ENCODE results near the gene POFUT2.

The POFUT2 gene

DNA sequence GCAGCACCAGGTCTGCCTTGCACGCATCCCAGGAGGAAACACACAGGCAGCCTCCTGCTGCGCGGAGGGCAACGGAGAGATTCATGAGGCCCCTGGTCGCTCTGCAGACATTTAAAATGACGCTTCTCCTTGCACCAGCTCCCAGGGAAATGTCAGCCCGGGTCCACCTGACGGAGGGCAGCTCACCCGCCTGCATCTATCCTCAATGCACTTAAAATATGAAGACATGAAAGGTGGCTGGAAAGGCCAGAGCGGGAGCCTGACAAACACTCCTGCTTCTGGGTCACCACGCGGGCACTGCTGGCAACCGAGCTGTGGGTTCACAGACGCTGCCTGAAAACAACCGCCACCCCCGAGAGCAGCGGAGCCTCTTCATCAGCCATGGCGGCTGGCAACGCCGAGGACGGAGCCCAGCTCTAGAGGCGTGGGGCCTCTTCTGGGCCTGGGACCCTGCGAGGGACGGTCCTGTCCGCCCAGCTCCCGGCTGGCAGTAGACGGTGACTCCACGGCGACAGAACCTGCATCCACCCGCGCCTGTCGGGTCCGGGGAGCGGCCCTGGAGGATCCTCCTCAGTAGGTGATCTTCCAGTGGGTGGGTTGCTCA, 22.7 kb downstream of the POFUT2 start:
- H3K4me3 ChIP-seq (ENCODE audit: low read depth, low read length), result no peak overlapping the region
- TF ChIP-seq, protein P1, sequence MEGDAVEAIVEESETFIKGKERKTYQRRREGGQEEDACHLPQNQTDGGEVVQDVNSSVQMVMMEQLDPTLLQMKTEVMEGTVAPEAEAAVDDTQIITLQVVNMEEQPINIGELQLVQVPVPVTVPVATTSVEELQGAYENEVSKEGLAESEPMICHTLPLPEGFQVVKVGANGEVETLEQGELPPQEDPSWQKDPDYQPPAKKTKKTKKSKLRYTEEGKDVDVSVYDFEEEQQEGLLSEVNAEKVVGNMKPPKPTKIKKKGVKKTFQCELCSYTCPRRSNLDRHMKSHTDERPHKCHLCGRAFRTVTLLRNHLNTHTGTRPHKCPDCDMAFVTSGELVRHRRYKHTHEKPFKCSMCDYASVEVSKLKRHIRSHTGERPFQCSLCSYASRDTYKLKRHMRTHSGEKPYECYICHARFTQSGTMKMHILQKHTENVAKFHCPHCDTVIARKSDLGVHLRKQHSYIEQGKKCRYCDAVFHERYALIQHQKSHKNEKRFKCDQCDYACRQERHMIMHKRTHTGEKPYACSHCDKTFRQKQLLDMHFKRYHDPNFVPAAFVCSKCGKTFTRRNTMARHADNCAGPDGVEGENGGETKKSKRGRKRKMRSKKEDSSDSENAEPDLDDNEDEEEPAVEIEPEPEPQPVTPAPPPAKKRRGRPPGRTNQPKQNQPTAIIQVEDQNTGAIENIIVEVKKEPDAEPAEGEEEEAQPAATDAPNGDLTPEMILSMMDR (IDR thresholded peaks at IDR 0.05; ENCODE audit: low read depth, low read length), result no peak

DNA sequence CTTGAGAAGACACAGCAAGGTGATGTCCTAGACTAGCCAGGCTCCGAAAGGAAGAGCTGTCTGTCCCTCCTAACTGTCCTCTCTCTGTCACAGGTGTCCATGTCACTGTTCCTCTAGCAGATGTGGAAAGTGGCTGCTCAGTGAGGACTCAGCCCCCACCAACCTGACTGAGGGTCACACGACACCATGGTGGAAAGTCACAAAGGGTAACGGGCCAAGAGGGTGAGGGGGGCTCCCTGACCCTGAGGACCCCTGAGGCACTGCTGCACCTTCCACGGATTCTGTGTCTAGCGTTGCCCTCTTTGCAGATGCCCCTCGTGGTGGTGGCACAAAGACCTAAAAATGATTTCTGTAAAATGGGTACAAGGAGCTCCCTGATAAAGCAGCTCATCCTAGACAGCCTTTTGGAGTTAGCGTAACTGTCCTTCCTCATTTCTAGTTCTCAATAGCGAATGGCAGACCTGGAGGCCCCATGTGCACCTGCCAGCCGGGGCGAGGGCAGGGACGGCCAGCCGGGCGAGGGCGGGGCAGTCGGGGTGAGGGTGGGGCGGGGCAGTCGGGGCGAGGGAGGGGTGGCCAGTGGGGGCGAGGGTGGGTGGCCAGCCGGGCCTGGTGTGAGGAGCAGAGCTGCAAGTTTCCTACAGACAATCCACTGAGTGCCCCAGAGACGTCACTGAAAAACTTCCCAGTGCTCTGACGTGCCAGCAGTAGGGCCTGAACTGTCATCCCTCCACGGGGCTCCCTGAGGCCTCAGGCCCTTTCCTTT, 23.4 kb downstream of the POFUT2 start:
- TF ChIP-seq, protein P1 (IDR thresholded peaks at IDR 0.05; ENCODE audit: low read depth, low read length), result no peak
- H3K4me3 ChIP-seq (ENCODE audit: low read depth, low read length), result no peak overlapping the region

DNA sequence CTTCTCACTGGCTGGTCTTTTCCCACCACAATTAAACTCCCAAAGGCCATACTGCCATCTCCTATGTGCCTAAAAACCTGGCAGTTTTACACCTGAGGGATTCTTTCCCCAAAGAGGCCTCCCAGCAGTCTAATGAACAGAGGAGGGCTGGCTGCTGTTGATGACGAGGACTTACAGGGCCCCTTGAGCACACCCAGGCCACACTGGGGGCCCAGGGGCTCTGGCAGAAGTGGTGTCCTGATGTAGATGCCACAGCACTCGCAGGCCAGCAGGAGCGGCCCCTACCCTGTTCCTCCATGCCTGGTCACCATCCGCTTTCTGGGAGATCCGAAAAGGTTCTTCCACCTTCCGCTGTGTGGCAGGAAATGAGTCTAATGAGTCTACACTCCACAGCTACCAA, 24.2 kb downstream of the POFUT2 start:
- no peak overlapping the region for H3K4me3 ChIP-seq (ENCODE audit: low read depth, low read length)
- TF ChIP-seq, protein P1 (IDR thresholded peaks at IDR 0.05; ENCODE audit: low read depth, low read length), result no peak

DNA sequence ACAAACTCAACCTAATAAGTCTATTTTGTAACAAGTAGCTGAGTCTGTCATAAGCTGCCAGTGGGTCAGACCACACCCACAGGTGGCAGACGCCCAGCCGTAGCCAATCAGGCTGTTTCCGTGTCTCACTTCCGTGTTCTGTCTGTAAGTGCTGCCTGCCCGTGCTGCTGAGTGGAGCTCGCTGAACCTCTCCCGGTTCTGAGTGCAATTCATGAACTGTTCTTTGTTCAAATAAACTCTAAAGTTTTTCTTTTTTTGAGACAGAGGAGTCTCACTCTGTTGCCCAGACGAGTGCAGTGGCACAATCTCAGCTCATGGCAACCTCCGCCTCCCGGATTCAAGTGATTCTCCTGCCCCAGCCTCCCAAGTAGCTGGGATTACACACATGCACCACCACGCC, 25.1 kb downstream of the POFUT2 start:
- H3K4me3 ChIP-seq (ENCODE audit: low read depth, low read length), result no peak overlapping the region

GRCh38 chr21:45262041-45262581, 25.6 kb downstream of the POFUT2 start:
- H3K4me3 ChIP-seq (ENCODE audit: low read depth, low read length), result no peak overlapping the region
- TF ChIP-seq, protein P1 (IDR thresholded peaks at IDR 0.05; ENCODE audit: low read depth, low read length), result no peak

More for the DNA sequence above, 25.1 kb downstream of the POFUT2 start:
- TF ChIP-seq, protein P1 (IDR thresholded peaks at IDR 0.05; ENCODE audit: low read depth, low read length), result no peak

DNA sequence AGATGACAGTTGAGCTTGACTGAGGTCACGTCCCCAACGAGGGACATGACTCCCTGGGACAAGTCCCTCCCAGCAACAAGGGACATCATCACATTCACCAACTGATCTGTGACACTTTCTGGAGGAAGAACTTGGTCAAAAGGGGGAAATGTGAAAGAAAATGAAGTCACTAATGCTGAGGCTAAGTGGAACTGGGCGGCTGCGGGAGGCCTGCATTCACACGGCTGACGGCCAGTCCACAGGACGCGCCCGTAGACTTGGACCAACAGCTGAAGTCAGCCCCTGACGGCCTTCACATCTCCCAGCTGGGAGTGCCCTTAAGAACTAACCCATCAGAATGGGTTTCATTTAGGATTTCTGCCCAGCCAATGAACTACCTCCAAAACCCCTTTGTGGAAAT, 26.6 kb downstream of the POFUT2 start:
- TF ChIP-seq, protein P1 (IDR thresholded peaks at IDR 0.05; ENCODE audit: low read depth, low read length), result no peak
- no peak overlapping the region for H3K4me3 ChIP-seq (ENCODE audit: low read depth, low read length)
